NCI-H146 treated with DMSO at 0.1 percent for 48 hours (cell line): ENCODE results near the gene CASZ1.

Experiments
- DNase-seq: peaks from one replicate; lab custom pipeline; 2025; ENCODE audit not compliant: unreplicated experiment; lab: John Stamatoyannopoulos, UW

CASZ1 gene

DNA sequence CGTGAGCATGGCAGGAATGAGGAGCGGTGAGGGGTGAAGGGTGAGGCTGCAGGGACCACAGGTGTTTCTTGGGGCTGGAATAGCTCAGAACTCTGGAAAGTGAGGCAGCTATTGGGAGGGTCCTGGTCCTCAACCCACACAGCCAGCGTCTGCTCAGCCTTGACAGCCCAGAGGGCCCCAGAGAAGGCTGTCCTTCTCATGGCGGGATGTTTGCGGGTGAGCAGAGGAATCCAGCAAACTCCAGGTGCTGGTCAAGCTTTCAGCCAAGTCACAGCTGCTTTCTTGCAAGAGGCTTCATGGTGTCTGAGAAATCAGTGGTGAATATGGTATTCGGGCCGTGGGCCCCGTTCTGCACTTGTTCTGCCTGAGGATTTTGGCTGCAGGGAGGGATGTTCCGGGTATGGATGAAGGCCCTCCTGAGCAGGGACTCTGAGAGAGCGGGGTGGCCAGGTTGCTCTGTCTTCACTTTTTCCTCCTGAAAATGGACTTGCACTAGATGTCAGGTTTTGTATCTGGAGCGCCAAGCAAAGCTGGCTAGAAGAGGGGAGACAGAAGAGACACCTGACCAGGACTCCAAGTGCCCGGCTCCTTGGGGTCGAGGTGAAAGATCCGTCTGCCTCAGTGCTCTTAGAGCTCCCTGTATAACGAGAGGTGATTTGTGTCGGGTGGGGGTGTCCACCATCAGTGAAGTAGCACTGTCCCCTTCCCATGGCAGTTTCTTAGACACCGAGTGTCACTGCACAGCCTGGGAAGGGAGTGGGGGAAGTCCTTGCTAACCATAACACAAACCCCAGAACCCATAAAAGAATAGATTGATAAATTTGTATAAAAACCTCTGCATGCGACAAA is 181.8 kb downstream of the CASZ1 start:
- no peak for DNase-seq

GRCh38 chr1:10613861-10614260 is 182.6 kb downstream of the CASZ1 start:
- DNase-seq, result no peak

GRCh38 chr1:10613340-10613739 is 183.1 kb downstream of the CASZ1 start:
- no peak for DNase-seq

DNA sequence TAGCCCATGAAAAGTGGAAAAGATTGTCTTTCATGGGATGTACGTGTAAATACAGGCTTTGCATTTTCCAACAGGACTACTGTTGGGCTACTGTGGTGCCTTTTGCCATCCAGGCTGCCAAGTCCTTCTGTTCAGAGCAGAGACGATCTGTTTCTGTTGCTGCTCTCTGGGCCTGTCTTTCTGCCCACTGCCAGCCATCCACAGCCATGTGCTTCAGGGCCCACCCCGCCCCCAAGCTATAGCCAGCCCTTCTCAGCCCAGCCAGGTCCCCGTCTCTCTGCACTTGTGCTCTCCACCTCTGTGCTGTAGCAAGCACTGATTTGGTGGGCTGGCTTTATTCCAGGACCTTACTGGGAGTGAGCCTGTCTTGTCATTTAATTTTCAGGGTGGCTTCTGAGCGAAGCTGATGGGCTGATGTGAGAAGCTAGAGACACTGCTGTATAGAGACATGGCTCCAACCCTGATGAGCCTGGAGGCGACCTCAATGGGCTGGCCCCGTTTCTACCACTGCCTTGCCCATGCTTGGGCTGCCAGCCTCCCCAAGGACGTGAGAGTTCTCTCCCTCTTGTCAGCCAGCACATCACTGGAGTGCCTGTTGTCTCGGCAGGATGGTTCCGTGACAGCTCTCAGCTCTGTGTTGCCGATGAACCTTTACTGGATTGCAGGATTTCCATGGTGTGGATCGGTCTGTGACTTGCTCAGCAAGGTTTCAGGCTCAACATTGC is 183.8 kb downstream of the CASZ1 start:
- DNase-seq, result no peak

DNA sequence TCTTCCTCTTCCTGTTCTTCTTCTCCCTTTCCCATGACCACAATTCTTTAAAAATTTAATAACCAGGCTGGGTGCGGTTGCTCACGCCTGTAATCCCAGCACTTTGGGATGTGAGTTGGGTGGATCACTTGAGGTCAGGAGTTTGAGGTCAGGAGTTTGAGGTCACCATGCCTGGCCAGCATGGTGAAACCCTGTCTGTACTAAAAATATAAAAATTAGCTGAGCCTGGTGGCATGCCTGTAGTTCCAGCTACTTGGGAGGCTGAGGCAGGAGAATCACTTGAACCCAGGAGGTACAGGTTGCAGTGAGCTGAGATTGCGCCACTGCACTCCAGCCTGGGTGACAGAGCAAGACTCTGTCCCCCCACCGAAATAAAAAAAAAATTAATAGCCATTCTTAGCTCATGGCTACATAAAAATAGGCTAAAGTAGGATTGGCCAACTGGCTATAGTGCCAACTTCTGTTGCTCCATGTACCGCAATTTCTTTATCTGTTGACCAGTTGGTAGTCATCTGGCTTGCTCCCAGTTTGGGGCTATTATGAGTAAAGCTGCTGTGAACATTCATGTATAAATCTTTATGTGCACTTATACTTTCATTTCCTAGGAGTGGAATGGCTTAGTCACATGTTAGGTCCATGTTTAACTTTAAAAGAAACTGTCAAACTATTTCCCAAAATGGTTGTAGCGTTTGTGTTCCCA is 185.4 kb downstream of the CASZ1 start:
- no peak for DNase-seq

DNA sequence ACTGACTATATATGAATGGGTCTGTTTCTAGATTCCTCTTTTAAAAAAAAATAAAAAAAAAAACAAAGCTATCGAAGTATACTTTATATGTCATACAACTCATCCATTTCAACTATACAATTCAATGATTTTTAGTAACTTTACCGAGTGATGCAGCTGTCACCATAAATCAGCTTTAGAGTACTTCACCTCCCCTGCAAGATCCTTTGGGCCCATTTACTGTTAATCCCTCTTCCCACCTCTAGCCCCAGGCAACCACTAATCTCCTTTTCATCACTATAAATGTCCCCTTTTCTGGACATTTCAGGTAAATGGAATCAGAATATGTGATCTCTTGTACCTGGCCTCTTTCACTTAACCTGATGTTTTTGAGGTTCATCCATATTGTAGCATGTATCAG is 187.8 kb downstream of the CASZ1 start:
- DNase-seq, result no peak

DNA sequence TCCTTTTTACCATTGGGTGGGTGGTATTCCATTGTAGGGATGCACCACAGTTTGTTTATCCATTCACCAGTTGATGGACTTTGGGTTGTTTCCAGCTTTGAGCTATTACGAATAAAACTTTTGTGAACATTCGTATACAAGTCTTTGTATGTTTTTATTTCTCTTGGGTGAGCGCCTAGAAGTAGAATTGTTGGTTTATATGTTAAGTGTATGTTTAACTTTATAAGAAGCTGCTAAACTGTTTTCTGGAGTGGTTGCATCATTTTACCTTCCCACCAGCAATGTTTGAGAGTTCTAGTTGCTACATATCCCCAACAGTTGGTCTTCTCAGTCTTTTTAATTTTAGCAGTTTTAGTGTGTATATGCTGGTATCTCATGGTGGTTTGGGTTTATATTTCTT is 189.2 kb downstream of the CASZ1 start:
- DNase-seq, result no peak

GRCh38 chr1:10606064-10606463 is 190.4 kb downstream of the CASZ1 start:
- no peak for DNase-seq

- DNase-seq, result no peak
Measured at GRCh38 chr1:10604966-10605365, 191.5 kb downstream of the CASZ1 start.

GRCh38 chr1:10602936-10603335 is 193.5 kb downstream of the CASZ1 start:
- no peak for DNase-seq

DNA sequence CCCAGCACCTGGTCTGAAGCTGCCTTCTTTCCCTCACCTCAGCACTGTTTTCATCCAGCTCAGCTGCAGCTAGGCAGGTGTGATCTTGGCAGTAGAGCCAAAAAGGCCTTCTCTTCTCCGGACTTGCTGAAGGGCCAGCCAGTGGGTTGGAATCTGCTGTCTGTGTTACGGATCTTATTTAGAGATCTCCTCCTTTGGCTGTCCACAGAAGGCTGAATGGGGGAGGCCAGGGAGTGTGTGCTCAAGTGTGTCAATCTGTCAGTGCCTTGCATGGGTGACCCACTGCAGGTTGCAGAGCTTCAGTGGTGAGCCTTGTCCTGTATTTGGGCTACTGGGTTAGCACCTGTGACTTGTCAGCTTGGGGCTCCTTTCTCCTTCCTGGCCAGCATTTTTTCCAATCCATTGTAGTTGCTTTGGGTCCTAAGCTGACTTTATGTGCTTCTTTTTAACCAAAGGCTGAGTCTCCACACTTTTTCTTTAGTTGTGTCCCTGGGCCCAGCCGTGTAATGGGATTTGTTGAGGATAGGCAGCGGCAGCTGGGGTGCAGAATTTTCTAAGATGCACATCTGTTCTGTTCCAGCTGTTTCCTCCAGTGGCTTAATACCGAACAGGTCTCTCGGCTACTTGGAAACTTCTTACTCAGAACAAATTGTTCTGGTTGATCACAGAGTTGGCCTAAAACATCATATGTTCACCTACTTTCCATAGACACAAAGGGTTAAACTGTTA is 194.9 kb downstream of the CASZ1 start:
- no peak for DNase-seq

GRCh38 chr1:10599194-10599861 is 197.1 kb downstream of the CASZ1 start:
- DNase-seq, result no peak

- DNase-seq, result no peak
Measured at GRCh38 chr1:10598389-10598702, 198.1 kb downstream of the CASZ1 start.

DNA sequence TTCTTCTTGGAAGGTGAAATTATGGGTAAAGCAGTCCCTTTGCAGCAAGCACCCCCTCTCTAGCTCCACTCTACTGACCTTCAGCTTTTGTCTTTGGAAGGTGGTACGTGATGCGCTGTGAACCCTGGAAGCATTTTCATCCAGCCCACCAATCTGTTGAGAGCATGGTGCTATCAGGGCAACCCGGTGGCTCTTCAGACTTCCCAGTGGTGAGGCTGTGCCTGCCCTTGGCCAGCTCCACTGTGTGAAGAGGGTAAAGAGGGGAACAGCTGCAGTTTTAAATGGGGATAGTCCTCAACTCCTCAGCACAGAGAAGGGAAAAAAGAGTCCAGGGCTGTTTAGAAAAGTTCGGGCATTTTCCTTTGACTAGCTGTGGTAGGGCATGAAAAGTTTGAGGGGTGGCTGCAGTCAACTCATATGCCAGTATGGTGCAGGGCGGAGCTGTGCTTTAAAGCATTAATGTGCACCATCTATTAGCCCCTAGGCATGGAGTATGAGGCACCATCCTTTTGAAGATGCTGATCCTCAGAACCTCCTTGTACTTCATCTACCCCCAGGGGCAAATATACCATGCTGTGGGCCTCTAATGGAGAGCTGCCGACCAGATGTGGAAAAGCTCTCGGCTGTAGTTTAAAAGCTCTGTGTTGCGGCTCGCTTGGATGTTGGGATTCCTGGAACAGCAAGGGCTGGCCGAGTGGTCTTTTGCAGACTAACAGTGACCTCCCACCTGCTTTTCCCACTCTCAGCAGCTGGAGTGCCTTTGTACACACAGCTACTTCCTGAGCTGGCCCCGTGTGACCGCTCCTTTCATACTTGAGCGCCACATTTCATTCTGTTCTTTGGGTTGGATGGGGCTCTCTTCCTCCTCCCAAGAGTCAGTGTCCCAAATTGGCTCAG is 198.7 kb downstream of the CASZ1 start:
- no peak for DNase-seq

DNA sequence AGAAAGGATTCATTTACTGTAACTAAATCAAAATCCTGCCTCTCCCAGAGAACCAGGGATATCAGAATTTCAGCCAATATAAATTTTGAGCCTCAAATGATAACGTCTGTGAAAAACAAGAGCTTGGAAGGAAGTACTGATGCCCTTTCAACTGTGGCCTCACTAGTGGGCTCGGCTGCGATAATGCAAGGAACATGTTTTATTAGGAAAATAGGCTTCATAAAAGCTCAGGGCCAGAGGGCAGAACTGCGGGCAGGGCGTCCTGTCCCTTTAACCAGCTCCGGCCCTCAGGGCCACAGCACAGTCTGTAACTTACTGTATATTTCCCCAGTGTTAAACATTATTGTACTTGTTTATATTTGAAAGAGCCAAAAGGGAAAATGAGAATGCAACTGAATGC is 199.7 kb downstream of the CASZ1 start:
- no peak for DNase-seq

- DNase-seq, result no peak
Measured at GRCh38 chr1:10594595-10595223, 201.7 kb downstream of the CASZ1 start.

DNA sequence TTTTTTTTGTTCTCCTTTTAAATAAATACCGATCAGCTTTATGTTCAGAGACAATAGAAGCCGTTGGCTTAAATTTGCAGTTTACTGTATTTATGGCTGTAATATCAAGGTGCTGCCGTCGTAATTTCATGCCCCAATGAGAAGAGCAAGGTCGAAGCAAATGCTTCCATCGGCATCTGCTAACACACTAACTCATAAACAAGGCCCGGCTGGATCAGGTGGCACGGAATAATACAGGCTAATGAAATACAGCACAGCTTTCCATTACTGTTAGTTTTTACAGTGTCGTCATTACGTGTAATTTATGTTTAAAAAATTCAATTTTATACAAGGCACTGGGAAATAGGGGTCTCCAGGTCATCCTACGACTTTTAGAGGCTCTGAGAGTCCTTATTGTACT is 202.7 kb downstream of the CASZ1 start:
- DNase-seq, result no peak

DNA sequence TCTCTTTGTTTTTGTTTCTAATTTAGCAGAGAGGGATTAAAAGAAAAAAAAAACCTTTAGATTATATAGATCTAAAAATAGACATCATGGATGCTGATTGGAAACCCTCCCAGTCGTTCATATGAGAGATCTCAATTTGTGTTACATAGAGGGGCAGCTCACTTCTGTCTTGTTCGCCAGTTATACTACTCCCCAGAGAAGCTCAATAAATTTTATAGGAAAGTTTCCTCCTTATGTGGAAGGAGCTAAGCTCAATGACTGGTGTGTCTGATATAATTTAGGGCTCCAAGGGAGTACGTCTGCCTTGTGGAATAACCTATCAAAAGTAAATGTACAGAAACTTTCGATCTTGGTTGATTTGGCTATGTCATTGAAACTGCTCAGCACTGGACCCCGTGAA is 204.1 kb downstream of the CASZ1 start:
- no peak for DNase-seq

- no peak for DNase-seq
Measured at GRCh38 chr1:10591010-10591409, 205.4 kb downstream of the CASZ1 start.
